AG09319 (cell line): ENCODE measurements around the gene HASPIN.

Experiments
- DNase-seq: peaks from one replicate; pipeline ENCODE4 v3.0.0-alpha.2; 2010; ENCODE audit warnings: low read depth; ENCODE audit errors: extremely low read depth
- CTCF ChIP-seq: IDR thresholded peaks from 2 replicates; pipeline ENCODE4 v1.5.1; 2011; ENCODE audit warnings: low read depth, mild to moderate bottlenecking, inconsistent platforms, low read length, moderate library complexity

HASPIN gene

DNA sequence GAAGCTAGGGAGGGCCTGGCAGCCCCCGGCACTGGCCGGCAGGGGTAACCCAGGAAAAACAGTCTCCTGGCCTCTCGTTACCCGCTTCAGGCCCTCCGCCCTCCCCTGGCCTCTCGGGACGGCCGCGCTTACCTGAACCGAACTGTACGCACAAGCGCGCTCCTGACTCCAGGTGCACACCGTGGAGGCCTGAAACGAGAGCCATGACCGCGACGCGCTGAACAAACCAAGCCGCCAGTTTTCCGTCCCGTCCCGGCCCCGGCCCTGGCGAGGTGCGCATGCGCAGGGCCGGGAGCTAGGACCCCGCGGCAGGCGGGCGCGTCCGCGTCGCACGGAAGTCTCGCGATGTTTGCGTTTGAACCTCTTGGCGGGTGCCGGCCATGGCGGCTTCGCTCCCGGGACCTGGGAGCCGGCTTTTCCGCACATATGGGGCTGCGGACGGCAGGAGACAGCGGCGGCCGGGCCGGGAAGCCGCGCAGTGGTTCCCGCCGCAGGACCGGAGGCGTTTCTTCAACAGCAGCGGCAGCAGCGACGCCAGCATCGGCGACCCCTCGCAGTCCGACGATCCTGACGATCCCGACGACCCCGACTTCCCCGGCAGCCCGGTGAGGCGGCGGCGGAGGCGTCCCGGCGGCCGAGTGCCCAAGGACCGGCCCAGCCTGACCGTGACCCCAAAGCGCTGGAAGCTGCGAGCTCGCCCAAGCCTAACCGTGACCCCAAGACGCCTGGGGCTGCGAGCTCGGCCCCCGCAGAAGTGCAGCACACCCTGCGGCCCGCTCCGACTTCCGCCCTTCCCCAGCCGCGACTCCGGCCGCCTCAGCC, at the start of gene HASPIN:
Gene HASPIN, plus strand, starts transcription at position 348 of the 822 bp plus-strand sequence. Its CDS starts 33 bp downstream, at position 381.
- DNase-seq = peak; percentile 61
- peak; percentile 21 for TF ChIP-seq CTCF

- TF ChIP-seq CTCF = no peak
- no peak for DNase-seq
Observed at GRCh38 chr17:3675886-3676285, 47.8 kb upstream of the HASPIN start.

DNA sequence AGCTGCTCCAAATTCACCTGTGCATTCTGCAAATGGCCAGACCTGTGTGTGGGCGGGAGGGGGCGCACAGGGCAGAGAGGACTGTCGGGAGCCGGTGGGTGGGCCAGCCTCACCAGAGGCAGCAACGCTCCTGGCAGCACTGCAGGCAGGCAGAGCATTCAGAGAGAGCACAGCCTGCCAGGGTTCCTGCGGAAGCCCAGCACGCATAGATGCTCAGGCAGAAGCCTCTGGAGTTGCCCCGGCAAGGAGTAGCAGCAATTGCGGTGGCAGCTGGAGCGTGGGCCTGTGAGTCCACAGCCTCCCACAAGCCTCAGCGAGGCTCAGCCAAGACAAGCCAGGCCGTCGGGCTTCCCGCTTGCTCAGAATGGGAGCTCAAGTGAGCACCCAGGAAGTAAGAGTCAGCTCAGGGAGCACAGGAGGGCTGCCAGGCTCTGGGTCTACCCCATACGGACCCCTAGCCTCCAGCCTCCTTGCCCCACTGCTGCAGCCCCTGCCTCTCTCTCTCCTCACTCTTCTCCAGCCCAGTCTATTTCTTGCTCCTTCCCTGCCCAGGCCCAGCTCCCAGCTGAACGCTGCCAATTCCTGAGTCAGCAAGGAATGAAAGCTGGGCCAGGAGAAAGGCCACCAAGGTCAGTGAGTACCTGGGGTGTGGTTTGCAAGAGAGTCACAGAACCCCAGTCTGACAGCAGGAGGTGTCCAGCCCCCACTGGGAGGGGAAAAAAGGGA, 45.4 kb upstream of the HASPIN start:
- no peak for DNase-seq
- TF ChIP-seq CTCF = no peak

- no peak for TF ChIP-seq CTCF
- DNase-seq = no peak
Observed at GRCh38 chr17:3678821-3679530, 44.7 kb upstream of the HASPIN start.

DNA sequence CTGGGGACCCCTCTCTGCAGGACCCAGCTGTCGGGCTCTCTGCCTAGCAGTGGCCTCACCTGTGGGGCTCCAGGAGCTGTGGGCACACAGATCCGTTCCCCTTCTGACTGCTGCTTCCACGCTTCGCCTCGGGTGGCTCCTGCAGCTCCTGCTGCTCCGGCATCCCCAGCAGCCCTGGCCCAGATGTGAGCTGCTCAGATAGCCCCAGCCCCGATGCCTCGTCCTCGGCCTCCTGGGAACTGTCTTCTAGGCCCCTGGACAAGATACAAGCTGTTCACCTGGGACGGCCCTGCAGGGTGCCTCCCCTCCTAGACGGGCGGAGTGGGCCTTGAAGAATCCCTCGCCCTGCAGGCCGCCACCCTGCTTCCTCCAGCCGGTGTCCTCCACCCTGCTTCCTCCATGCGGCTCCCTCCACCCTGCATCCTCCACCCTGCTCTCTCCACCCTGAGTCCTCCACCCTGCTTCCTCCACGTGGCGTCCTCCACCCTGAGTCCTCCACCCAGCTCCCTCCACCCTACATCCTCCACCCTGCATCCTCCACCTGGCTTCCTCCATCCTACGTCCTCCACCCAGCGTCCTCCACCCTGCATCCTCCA, 44.1 kb upstream of the HASPIN start:
- DNase-seq = no peak
- no peak for TF ChIP-seq CTCF

DNA sequence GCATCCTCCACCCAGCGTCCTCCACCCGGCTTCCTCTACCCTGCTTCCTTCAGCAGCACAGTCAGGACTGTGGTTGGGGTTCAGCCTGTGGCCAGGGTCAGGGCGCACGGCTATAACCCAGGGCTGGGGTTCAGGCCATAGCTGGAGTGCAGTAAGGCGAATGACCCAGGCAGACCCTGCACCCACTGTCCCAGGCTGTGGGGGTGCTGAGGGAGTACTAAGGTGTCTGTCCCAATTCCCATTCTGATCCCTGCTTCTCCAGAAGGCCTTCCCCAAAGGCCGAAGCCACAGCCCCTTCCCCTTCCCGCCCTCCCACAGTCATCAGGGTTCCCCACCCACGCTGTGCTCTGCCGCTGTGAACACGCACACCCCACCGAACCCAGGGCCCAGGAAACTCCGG, 42.6 kb upstream of the HASPIN start:
- TF ChIP-seq CTCF = no peak
- no peak for DNase-seq

- TF ChIP-seq CTCF = no peak
Observed at GRCh38 chr17:3681565-3681964, 42.1 kb upstream of the HASPIN start.

More at GRCh38 chr17:3681565-3681964, 42.1 kb upstream of the HASPIN start:
- DNase-seq = no peak
